BE2C (cell line): Measurements from ENCODE around the gene EHBP1.
"Not testable (repeated sequence)": the region's sequence is repeated elsewhere in the genome, so short reads cannot be mapped to it uniquely, and the experiment has no call there.

Experiments
- DNase-seq: peaks from one replicate; pipeline ENCODE4 v3.0.0-alpha.2; 2020
- H3K27me3 ChIP-seq: fragments of 250-450 bp; sonication (Bioruptor Pico); 2 replicates; pipeline ENCODE4 v1.5.1; 2020; ENCODE audit warnings: mild to moderate bottlenecking
- H3K36me3 ChIP-seq: fragments of 250-450 bp; sonication (Bioruptor Pico); 2 replicates; pipeline ENCODE4 v1.5.1; 2020; ENCODE audit warnings: mild to moderate bottlenecking
- H3K4me1 ChIP-seq: fragments of 250-450 bp; sonication (Bioruptor Pico); 2 replicates; pipeline ENCODE4 v1.5.1; 2020
- H3K4me3 ChIP-seq: 2 replicates; pipeline ENCODE4 v1.5.1; 2011; ENCODE audit warnings: low read depth, low read length
- H3K9me3 ChIP-seq: fragments of 250-450 bp; sonication (Bioruptor Pico); 2 replicates; pipeline ENCODE4 v1.5.1; 2020
- CTCF ChIP-seq: IDR thresholded peaks from 2 replicates; pipeline ENCODE4 v1.5.1; 2012; ENCODE audit warnings: mild to moderate bottlenecking, low read depth, low read length

The EHBP1 gene

GRCh38 chr2:62747876-62748275, 42.4 kb downstream of the EHBP1 start:
- no peak for TF ChIP-seq CTCF
- Histone ChIP-seq H3K9me3 (no peaks in the 10 kb centered on the region), H3K4me3 (no peak overlapping the region), H3K36me3 (no peaks in the 10 kb centered on the region), H3K27me3 (no peaks in the 10 kb centered on the region), H3K4me1 (no peaks in the 10 kb centered on the region)
- no peak for DNase-seq

GRCh38 chr2:62749111-62749510, 43.6 kb downstream of the EHBP1 start:
- DNase-seq, H3K4me3 ChIP-seq, H3K27me3 ChIP-seq, H3K9me3 ChIP-seq, H3K36me3 ChIP-seq, H3K4me1 ChIP-seq: not testable (repeated sequence)

GRCh38 chr2:62757029-62757428, 51.5 kb downstream of the EHBP1 start:
- Histone ChIP-seq H3K36me3 (no peaks in the 10 kb centered on the region), H3K9me3 (no peaks in the 10 kb centered on the region), H3K4me3 (no peak overlapping the region), H3K4me1 (no peaks in the 10 kb centered on the region), H3K27me3 (no peaks in the 10 kb centered on the region)
- no peak for TF ChIP-seq CTCF
- no peak for DNase-seq

- Histone ChIP-seq H3K4me1 (peaks cover 2% of the 10 kb centered on the region; the same call in 1 of the 2 replicates), H3K27me3 (no peaks in the 10 kb centered on the region), H3K4me3 (no peak overlapping the region), H3K36me3 (no peaks in the 10 kb centered on the region), H3K9me3 (no peaks in the 10 kb centered on the region)
- no peak for DNase-seq
- no peak for TF ChIP-seq CTCF
Measured at GRCh38 chr2:62760026-62760425, 54.5 kb downstream of the EHBP1 start.

- DNase-seq: no peak
- no peaks in the 10 kb centered on the region for H3K36me3 ChIP-seq
- no peaks in the 10 kb centered on the region for H3K9me3 ChIP-seq
- no peaks in the 10 kb centered on the region for H3K27me3 ChIP-seq
- peaks cover 5% of the 10 kb centered on the region for H3K4me1 ChIP-seq
- no peak overlapping the region for H3K4me3 ChIP-seq
- no peak for TF ChIP-seq CTCF
Measured at GRCh38 chr2:62760555-62760954, 55.0 kb downstream of the EHBP1 start.

- DNase-seq: no peak
- no peaks in the 10 kb centered on the region for H3K27me3 ChIP-seq
- peaks cover 6% of the 10 kb centered on the region for H3K4me1 ChIP-seq
- H3K9me3 ChIP-seq: no peaks in the 10 kb centered on the region
- H3K36me3 ChIP-seq: no peaks in the 10 kb centered on the region
- H3K4me3 ChIP-seq: no peak overlapping the region
- TF ChIP-seq CTCF: no peak
Measured at GRCh38 chr2:62765619-62766376, 60.3 kb downstream of the EHBP1 start.
